Neutrophil (primary cell): ENCODE measurements around the gene PAXX.

ENCODE experiments used
- H3K27ac ChIP-seq: fragments of 200-600 bp; sonication (generic); 2 replicates; pipeline ENCODE4 v1.5.1; 2016; ENCODE audit warnings: mild to moderate bottlenecking, moderate library complexity
- H3K27me3 ChIP-seq: fragments of 200-600 bp; sonication (generic); 2 replicates; pipeline ENCODE4 v1.6.0; 2016; ENCODE audit warnings: mild to moderate bottlenecking
- H3K36me3 ChIP-seq: fragments of 200-600 bp; sonication (generic); 2 replicates; pipeline ENCODE4 v1.5.1; 2017
- H3K4me1 ChIP-seq, 2 experiments: fragments of 200-600 bp in 1 of 2; sonication (generic) in 1 of 2; 1 replicate in 1 of 2; 2 replicates in 1 of 2; pipeline versions ENCODE4 v1.5.1 to v1.6.1; 2013 to 2016; ENCODE audit warnings: low read depth in 1 of 2, low read length in 1 of 2, mild to moderate bottlenecking in 1 of 2, moderate library complexity in 1 of 2; ENCODE audit not compliant: control insufficient read depth in 1 of 2, insufficient read depth in 1 of 2
- H3K4me3 ChIP-seq, 2 experiments: fragments of 200-600 bp in 1 of 2; sonication (generic) in 1 of 2; 1 replicate in 1 of 2; 2 replicates in 1 of 2; pipeline ENCODE4 v1.5.1; 2013 to 2016; ENCODE audit warnings: low read depth in 1 of 2, low read length in 1 of 2, mild to moderate bottlenecking in 1 of 2, moderate library complexity in 1 of 2
- H3K9me3 ChIP-seq: fragments of 200-600 bp; sonication (generic); 2 replicates; pipeline ENCODE4 v1.5.1; 2016
- CTCF ChIP-seq: fragments of 200-600 bp; sonication (generic); IDR thresholded peaks from 2 replicates; pipeline ENCODE4 v1.5.1; 2016; ENCODE audit warnings: antibody characterized with exemption

Gene PAXX

GRCh38 chr9:136952876-136953770 lies 39.1 kb upstream of the PAXX start:
- H3K36me3 ChIP-seq = no peaks in the 10 kb centered on the region
- H3K27ac ChIP-seq = no peak overlapping the region
- no peaks in the 10 kb centered on the region for H3K27me3 ChIP-seq
- peaks cover 11 to 16% of the 10 kb centered on the region in 2 experiments for H3K4me1 ChIP-seq
- TF ChIP-seq CTCF = no peak
- no peaks in the 10 kb centered on the region for H3K9me3 ChIP-seq
- no peak overlapping the region for H3K4me3 ChIP-seq

GRCh38 chr9:136953771-136954269 lies 38.4 kb upstream of the PAXX start:
- Histone ChIP-seq H3K27me3 (no peaks in the 10 kb centered on the region), H3K36me3 (no peaks in the 10 kb centered on the region), H3K4me1 (peaks cover 11 to 16% of the 10 kb centered on the region in 2 experiments), H3K9me3 (no peaks in the 10 kb centered on the region), H3K27ac (no peak overlapping the region), H3K4me3 (no peak overlapping the region)
- TF ChIP-seq CTCF = no peak

- peaks cover 7 to 12% of the 10 kb centered on the region in 2 experiments for H3K4me1 ChIP-seq
- H3K4me3 ChIP-seq = no peak overlapping the region
- H3K27me3 ChIP-seq = no peaks in the 10 kb centered on the region
- no peaks in the 10 kb centered on the region for H3K36me3 ChIP-seq
- no peak for TF ChIP-seq CTCF
- H3K9me3 ChIP-seq = no peaks in the 10 kb centered on the region
- no peak overlapping the region for H3K27ac ChIP-seq
Measured at GRCh38 chr9:136954270-136955083, 37.7 kb upstream of the PAXX start.

- Histone ChIP-seq H3K27me3 (no peaks in the 10 kb centered on the region), H3K36me3 (no peaks in the 10 kb centered on the region), H3K27ac (no peak overlapping the region), H3K4me3 (no peak overlapping the region), H3K9me3 (no peaks in the 10 kb centered on the region), H3K4me1 (peaks cover 3% of the 10 kb centered on the region in 2 experiments)
- TF ChIP-seq CTCF = no peak
Measured at GRCh38 chr9:136955202-136955942, 36.9 kb upstream of the PAXX start.

- Histone ChIP-seq H3K4me1 (no peaks in the 10 kb centered on the region), H3K27me3 (no peaks in the 10 kb centered on the region), H3K4me3 (no peak overlapping the region), H3K9me3 (no peaks in the 10 kb centered on the region), H3K27ac (no peak overlapping the region), H3K36me3 (no peaks in the 10 kb centered on the region)
- no peak for TF ChIP-seq CTCF
Measured at GRCh38 chr9:136955943-136956335, 36.3 kb upstream of the PAXX start.
